ENCODE measurements around the gene ZNF672. TPM values are rescaled to one million over a fixed set of nuclear protein-coding genes. Genes with fewer than 3 reads are reported as not detected.

Gene ZNF672
- total RNA-seq, 1 donor from 2014 or later, result 28.7 TPM

GRCh38 chr1:248805876-248806275, 32.1 kb upstream of the ZNF672 start:
- Histone ChIP-seq H3K4me3 (ENCODE audit: low read depth, low read length) (no peak overlapping the region), H3K36me3 (ENCODE audit: control insufficient read depth, insufficient read depth, low read length) (no peaks in the 10 kb centered on the region), H3K27me3 (ENCODE audit: control insufficient read depth, insufficient read depth, low read length) (no peaks in the 10 kb centered on the region)
- TF ChIP-seq CTCF (IDR thresholded peaks at IDR 0.05; ENCODE audit: insufficient read depth, low read length, poor library complexity, severe bottlenecking), result no peak
- DNase-seq (ENCODE audit: low read depth), result no peak

- peak; percentile 79 for TF ChIP-seq CTCF (IDR thresholded peaks at IDR 0.05; ENCODE audit: insufficient read depth, low read length, poor library complexity, severe bottlenecking)
- Histone ChIP-seq H3K36me3 (ENCODE audit: control insufficient read depth, insufficient read depth, low read length) (no peaks in the 10 kb centered on the region), H3K4me3 (ENCODE audit: low read depth, low read length) (no peak overlapping the region), H3K27me3 (ENCODE audit: control insufficient read depth, insufficient read depth, low read length) (no peaks in the 10 kb centered on the region)
- DNase-seq (ENCODE audit: low read depth), result no peak
Measured at GRCh38 chr1:248807067-248807737, 30.8 kb upstream of the ZNF672 start.

GRCh38 chr1:248808876-248809275, 29.1 kb upstream of the ZNF672 start:
- Histone ChIP-seq H3K27me3 (ENCODE audit: control insufficient read depth, insufficient read depth, low read length) (no peaks in the 10 kb centered on the region), H3K4me3 (ENCODE audit: low read depth, low read length) (no peak overlapping the region), H3K36me3 (ENCODE audit: control insufficient read depth, insufficient read depth, low read length) (no peaks in the 10 kb centered on the region)
- TF ChIP-seq CTCF (IDR thresholded peaks at IDR 0.05; ENCODE audit: insufficient read depth, low read length, poor library complexity, severe bottlenecking), result no peak
- no peak for DNase-seq (ENCODE audit: low read depth)

- Histone ChIP-seq H3K36me3 (ENCODE audit: control insufficient read depth, insufficient read depth, low read length) (no peaks in the 10 kb centered on the region), H3K4me3 (ENCODE audit: low read depth, low read length) (no peak overlapping the region), H3K27me3 (ENCODE audit: control insufficient read depth, insufficient read depth, low read length) (no peaks in the 10 kb centered on the region)
- no peak for DNase-seq (ENCODE audit: low read depth)
- TF ChIP-seq CTCF (IDR thresholded peaks at IDR 0.05; ENCODE audit: insufficient read depth, low read length, poor library complexity, severe bottlenecking), result no peak
Measured at GRCh38 chr1:248810000-248810726, 27.9 kb upstream of the ZNF672 start.

GRCh38 chr1:248810727-248811513, 27.1 kb upstream of the ZNF672 start:
- TF ChIP-seq CTCF (IDR thresholded peaks at IDR 0.05; ENCODE audit: insufficient read depth, low read length, poor library complexity, severe bottlenecking), result no peak
- Histone ChIP-seq H3K4me3 (ENCODE audit: low read depth, low read length) (no peak overlapping the region), H3K27me3 (ENCODE audit: control insufficient read depth, insufficient read depth, low read length) (no peaks in the 10 kb centered on the region), H3K36me3 (ENCODE audit: control insufficient read depth, insufficient read depth, low read length) (no peaks in the 10 kb centered on the region)
- no peak for DNase-seq (ENCODE audit: low read depth)
